SK-N-MC (cell line): ENCODE data around the gene CEP72.

Experiments
- EZH2 ChIP-seq: fragments of 200-600 bp; sonication (generic); IDR thresholded peaks from one replicate; pipeline ENCODE4 v1.6.1; 2017; ENCODE audit warnings: antibody characterized with exemption
- POLR2AphosphoS5 ChIP-seq: IDR thresholded peaks from 2 replicates; pipeline ENCODE4 v1.6.1; 2012; ENCODE audit warnings: mild to moderate bottlenecking, low read depth, low read length, borderline replicate concordance

DNA sequence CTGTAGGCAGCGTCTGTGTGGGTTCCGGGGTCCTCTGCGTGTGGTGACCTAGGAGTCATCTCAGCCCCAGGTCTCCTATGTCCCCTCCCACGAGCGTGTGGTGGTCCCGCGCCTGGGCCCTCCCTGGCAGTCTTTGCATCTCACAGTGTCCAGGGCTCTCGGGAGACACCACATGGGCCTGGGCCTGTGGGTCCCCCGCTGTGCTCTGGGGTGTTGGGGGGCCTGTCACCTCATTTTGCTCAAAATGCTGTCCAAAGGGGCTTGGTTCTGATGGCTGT, 27.1 kb downstream of the CEP72 start:
- TF ChIP-seq EZH2 (no peak), POLR2AphosphoS5 (no peak)
